AG04450 (cell line): ENCODE measurements around the gene ZFP92. TPM values are rescaled to one million over a fixed set of nuclear protein-coding genes. Genes with fewer than 3 reads are reported as not detected.

Experiments used
- CTCF ChIA-PET: fragments of 300-600, 350-600 bp; formaldehyde crosslinking; extraction: SDS; loops from one replicate; lab custom pipeline; 2022; ENCODE audit warnings: antibody characterized with exemption, inconsistent platforms; lab: Charles Lee
- POLR2A ChIA-PET: fragments of 350-600 bp; formaldehyde crosslinking; extraction: SDS; loops from one replicate; lab custom pipeline; 2021; ENCODE audit warnings: antibody characterized with exemption, inconsistent platforms; lab: Yijun Ruan, JAX
- DNase-seq: peaks from one replicate; pipeline ENCODE4 v3.0.0-alpha.2; 2011; ENCODE audit warnings: low read depth, low spot score
- H3K27ac ChIP-seq: one replicate; pipeline ENCODE4 v1.5.1; 2012; ENCODE audit warnings: low read depth, low read length, control low read depth
- H3K27me3 ChIP-seq: one replicate; pipeline ENCODE4 v1.6.0; 2012; ENCODE audit warnings: low read length; ENCODE audit not compliant: control insufficient read depth, insufficient read depth
- H3K4me3 ChIP-seq: 2 replicates; pipeline ENCODE4 v1.5.1; 2011; ENCODE audit warnings: mild to moderate bottlenecking, low read depth, low read length, control low read depth
- H3K9me3 ChIP-seq: 2 replicates; pipeline ENCODE4 v1.5.1; 2012; ENCODE audit warnings: low read length; ENCODE audit not compliant: control insufficient read depth, insufficient read depth
- polyA plus RNA-seq: library from polyadenylated mRNA; depleted of rRNA; stranded (reverse); fragments of >200 nt; gene quantifications from 2 replicates; pipeline ENCODE4 v1.2.3, GENCODE V29; 2011
- TF ChIP-seq, protein P1 (sequence below): IDR thresholded peaks from 2 replicates; pipeline ENCODE4 v1.5.1; 2011; ENCODE audit warnings: low read depth, low read length, control low read depth, inconsistent platforms

The ZFP92 gene
- polyA plus RNA-seq, 1 experiment = 0.02 TPM

DNA sequence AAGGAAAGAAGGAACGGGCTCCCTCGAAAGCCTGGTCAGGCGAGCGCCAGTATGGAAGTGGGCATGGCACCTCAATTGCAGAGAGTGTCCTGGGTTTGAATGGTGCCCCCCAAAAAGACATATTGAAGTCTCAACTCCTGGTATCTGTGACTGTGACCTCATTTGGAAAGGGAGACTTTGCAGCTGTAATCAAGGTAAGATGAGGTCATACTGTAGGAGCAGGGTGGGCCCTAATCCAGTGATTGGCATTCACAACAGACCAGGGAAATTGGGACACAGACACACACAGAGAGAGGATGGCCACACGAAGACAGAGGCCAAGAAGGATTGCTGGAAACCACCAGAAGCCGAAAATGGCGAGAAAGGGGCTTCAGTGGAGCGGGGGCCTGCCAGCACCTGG lies 6.4 kb downstream of the ZFP92 start:
- TF ChIP-seq, protein P1, sequence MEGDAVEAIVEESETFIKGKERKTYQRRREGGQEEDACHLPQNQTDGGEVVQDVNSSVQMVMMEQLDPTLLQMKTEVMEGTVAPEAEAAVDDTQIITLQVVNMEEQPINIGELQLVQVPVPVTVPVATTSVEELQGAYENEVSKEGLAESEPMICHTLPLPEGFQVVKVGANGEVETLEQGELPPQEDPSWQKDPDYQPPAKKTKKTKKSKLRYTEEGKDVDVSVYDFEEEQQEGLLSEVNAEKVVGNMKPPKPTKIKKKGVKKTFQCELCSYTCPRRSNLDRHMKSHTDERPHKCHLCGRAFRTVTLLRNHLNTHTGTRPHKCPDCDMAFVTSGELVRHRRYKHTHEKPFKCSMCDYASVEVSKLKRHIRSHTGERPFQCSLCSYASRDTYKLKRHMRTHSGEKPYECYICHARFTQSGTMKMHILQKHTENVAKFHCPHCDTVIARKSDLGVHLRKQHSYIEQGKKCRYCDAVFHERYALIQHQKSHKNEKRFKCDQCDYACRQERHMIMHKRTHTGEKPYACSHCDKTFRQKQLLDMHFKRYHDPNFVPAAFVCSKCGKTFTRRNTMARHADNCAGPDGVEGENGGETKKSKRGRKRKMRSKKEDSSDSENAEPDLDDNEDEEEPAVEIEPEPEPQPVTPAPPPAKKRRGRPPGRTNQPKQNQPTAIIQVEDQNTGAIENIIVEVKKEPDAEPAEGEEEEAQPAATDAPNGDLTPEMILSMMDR = no peak
- no peaks in the 10 kb centered on the region for H3K9me3 ChIP-seq
- DNase-seq = no peak
- ChIA-PET POLR2A (no interaction called here), CTCF (no interaction called here)
- H3K4me3 ChIP-seq = no peak overlapping the region
- no peak overlapping the region for H3K27ac ChIP-seq
- H3K27me3 ChIP-seq = peaks cover 8% of the 10 kb centered on the region

- ChIA-PET CTCF (no interaction called here), POLR2A (no interaction called here)
- no peak for DNase-seq
- H3K27ac ChIP-seq = no peak overlapping the region
- TF ChIP-seq, protein P1 = no peak
- H3K27me3 ChIP-seq = peaks cover 8% of the 10 kb centered on the region
- H3K4me3 ChIP-seq = no peak overlapping the region
- no peaks in the 10 kb centered on the region for H3K9me3 ChIP-seq
Observed at GRCh38 chrX:153420851-153421599, 9.8 kb downstream of the ZFP92 start.

GRCh38 chrX:153421856-153422255 lies 10.6 kb downstream of the ZFP92 start:
- CTCF ChIA-PET = no interaction called here
- no peaks in the 10 kb centered on the region for H3K9me3 ChIP-seq
- peaks cover 4% of the 10 kb centered on the region for H3K27me3 ChIP-seq
- no peak overlapping the region for H3K4me3 ChIP-seq
- POLR2A ChIA-PET = no interaction called here
- H3K27ac ChIP-seq = no peak overlapping the region
- DNase-seq = no peak
- TF ChIP-seq, protein P1 = no peak

GRCh38 chrX:153423652-153424051 lies 12.4 kb downstream of the ZFP92 start:
- TF ChIP-seq, protein P1 = no peak
- no peaks in the 10 kb centered on the region for H3K27me3 ChIP-seq
- no peak overlapping the region for H3K4me3 ChIP-seq
- ChIA-PET POLR2A (no interaction called here), CTCF (no interaction called here)
- H3K9me3 ChIP-seq = no peaks in the 10 kb centered on the region
- no peak overlapping the region for H3K27ac ChIP-seq
- no peak for DNase-seq

DNA sequence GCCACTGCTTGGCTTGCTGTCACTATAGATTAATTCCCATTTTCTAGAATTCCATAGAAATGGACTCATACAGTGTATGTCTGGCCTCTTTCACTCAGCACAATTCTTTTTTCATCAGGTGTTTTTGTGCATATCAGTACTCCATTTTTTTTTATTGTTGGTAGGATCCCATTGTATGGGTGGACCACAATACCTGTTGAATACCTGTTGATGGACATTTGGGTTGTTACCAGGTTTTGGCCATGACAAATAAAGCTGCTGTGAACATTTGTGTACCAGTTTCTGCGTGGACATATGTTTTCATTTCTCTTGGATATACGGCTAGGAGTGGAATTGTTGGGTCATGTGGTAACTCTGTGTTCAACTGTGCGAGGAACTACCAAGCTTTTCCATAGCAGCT lies 14.9 kb downstream of the ZFP92 start:
- ChIA-PET POLR2A (no interaction called here), CTCF (no interaction called here)
- TF ChIP-seq, protein P1 = no peak
- Histone ChIP-seq H3K4me3 (no peak overlapping the region), H3K9me3 (no peaks in the 10 kb centered on the region), H3K27me3 (no peaks in the 10 kb centered on the region), H3K27ac (no peak overlapping the region)
- DNase-seq = no peak
